ENCODE data around the gene TNK2. TPM values are rescaled to one million over a fixed set of nuclear protein-coding genes. Genes with fewer than 3 reads are reported as not detected.

TNK2 gene
- total RNA-seq, 1 experiment from 2014 or later: 18.2 TPM

DNA sequence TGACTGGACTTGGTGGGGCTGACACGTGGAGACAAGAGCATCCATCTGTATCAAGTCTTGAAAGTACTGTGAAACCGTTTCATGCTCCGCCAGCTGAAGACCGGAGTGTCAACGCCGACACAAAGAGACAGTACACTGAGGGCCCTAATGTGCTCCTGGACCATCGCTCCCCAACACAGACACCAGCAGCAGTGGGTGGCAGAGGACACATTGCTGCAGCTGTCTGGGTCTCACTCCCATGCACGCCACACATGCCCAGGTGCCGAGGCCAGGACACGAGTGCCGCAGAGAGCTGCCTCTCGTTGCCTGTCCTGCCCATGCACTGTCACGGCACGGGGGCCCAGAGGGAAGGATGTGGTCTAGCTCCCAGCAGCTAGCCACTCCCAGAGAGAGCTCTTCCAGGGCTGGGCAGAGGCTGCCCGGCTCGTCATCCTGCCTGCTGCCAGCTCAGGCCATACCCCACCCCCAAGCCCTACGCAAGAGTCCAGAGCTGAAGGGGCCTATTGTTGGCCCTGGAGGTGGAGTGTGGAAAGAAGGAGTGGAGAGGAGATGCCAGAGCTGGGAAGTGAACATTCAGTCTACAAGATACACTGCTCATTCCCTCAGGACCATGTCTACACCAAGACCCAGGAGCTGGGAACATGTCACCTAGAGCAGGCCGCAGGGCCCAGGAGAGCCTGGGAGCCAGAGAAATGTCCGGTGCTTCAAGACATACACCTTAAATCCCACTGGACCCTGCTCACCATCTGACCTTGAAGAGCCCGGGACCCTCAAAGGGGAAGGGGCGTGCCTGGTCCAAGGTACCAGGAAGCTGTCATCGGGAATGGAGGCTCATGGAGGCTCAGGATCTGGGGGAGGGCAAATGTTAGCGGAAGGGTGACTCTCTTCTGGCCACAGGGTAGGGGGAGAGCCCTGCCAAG lies 7.7 kb downstream of the TNK2 start:
- ChIA-PET CTCF (no interaction called here), POLR2A (ENCODE audit: low non-redundant PET) (no interaction called here)
- peaks cover 14% of the 10 kb centered on the region for H3K4me1 ChIP-seq (ENCODE audit: insufficient read depth, low read length, poor library complexity, severe bottlenecking)
- TF ChIP-seq, protein P1, sequence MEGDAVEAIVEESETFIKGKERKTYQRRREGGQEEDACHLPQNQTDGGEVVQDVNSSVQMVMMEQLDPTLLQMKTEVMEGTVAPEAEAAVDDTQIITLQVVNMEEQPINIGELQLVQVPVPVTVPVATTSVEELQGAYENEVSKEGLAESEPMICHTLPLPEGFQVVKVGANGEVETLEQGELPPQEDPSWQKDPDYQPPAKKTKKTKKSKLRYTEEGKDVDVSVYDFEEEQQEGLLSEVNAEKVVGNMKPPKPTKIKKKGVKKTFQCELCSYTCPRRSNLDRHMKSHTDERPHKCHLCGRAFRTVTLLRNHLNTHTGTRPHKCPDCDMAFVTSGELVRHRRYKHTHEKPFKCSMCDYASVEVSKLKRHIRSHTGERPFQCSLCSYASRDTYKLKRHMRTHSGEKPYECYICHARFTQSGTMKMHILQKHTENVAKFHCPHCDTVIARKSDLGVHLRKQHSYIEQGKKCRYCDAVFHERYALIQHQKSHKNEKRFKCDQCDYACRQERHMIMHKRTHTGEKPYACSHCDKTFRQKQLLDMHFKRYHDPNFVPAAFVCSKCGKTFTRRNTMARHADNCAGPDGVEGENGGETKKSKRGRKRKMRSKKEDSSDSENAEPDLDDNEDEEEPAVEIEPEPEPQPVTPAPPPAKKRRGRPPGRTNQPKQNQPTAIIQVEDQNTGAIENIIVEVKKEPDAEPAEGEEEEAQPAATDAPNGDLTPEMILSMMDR (conservative IDR thresholded peaks at IDR 0.05; ENCODE audit: low read depth, low read length): no peak
- no peak for TF ChIP-seq EZH2 (IDR thresholded peaks at IDR 0.05; ENCODE audit: borderline replicate concordance, low read depth, low read length, poor library complexity, severe bottlenecking)
- no TSS peak for BruUV-seq (replicated peaks)
- no peaks in the 10 kb centered on the region for H3K27me3 ChIP-seq (replicated peaks; ENCODE audit: insufficient read depth, low read depth, low read length, poor library complexity)
- H3K4me3 ChIP-seq (ENCODE audit: low read depth, low read length, poor library complexity, severe bottlenecking): no peak overlapping the region
- H3K9me3 ChIP-seq (ENCODE audit: low read depth, low read length, poor library complexity, severe bottlenecking): no peaks in the 10 kb centered on the region
- no peak overlapping the region for H3K27ac ChIP-seq (ENCODE audit: low read depth, low read length, poor library complexity, severe bottlenecking)
- intact Hi-C loops (cut with micrococcal nuclease; ENCODE audit: unreplicated experiment): no loop called here
- no peaks in the 10 kb centered on the region for H3K36me3 ChIP-seq (ENCODE audit: insufficient read depth, low read length, poor library complexity, severe bottlenecking)
- DNase-seq (ENCODE audit: low spot score): no peak

DNA sequence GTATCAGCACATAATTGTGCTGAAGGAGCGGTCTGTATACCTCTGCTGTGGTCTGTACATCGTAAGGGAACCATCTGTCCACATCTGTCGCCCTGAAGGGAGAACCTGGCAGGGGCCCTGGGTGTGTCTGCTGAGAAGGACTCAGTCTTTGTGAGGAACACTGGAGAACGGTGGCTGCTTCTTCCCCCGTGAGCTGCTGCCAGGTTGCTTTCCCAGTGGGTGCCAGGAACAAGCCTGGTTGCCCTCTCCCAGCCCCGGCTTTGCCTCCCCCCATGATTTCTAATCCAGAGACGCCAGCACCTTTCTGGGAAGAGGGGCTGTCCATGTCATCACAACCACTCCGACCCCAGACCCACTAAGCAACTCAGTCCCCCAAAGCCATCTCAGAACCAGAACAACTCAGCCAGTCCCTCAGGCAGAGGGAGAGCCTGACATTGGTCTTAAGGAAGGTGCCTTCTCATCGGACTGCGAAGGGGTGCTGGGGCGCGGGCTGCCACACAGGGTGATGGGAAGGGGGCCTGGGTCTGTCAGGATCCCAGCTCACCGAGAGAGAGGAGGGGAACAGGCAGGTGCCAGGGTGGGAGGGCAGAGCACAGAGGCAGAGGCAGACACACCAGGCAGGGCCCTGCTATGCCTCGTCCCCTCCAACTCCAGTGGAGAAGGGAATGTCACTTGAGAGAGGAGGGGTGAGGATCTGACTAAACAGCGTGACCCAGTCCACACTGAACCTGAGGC lies 8.5 kb downstream of the TNK2 start:
- no peak for DNase-seq (ENCODE audit: low spot score)
- TF ChIP-seq EZH2 (IDR thresholded peaks at IDR 0.05; ENCODE audit: borderline replicate concordance, low read depth, low read length, poor library complexity, severe bottlenecking): no peak
- TF ChIP-seq, protein P1 (conservative IDR thresholded peaks at IDR 0.05; ENCODE audit: low read depth, low read length): no peak
- POLR2A ChIA-PET (ENCODE audit: low non-redundant PET): no interaction called here
- intact Hi-C loops (cut with micrococcal nuclease; ENCODE audit: unreplicated experiment): no loop called here
- CTCF ChIA-PET: no interaction called here
- no TSS peak for BruUV-seq (replicated peaks)
- Histone ChIP-seq H3K36me3 (ENCODE audit: insufficient read depth, low read length, poor library complexity, severe bottlenecking) (no peaks in the 10 kb centered on the region), H3K27ac (ENCODE audit: low read depth, low read length, poor library complexity, severe bottlenecking) (no peak overlapping the region), H3K9me3 (ENCODE audit: low read depth, low read length, poor library complexity, severe bottlenecking) (no peaks in the 10 kb centered on the region), H3K27me3 (replicated peaks; ENCODE audit: insufficient read depth, low read depth, low read length, poor library complexity) (no peaks in the 10 kb centered on the region), H3K4me1 (ENCODE audit: insufficient read depth, low read length, poor library complexity, severe bottlenecking) (peaks cover 17% of the 10 kb centered on the region), H3K4me3 (ENCODE audit: low read depth, low read length, poor library complexity, severe bottlenecking) (no peak overlapping the region)

DNA sequence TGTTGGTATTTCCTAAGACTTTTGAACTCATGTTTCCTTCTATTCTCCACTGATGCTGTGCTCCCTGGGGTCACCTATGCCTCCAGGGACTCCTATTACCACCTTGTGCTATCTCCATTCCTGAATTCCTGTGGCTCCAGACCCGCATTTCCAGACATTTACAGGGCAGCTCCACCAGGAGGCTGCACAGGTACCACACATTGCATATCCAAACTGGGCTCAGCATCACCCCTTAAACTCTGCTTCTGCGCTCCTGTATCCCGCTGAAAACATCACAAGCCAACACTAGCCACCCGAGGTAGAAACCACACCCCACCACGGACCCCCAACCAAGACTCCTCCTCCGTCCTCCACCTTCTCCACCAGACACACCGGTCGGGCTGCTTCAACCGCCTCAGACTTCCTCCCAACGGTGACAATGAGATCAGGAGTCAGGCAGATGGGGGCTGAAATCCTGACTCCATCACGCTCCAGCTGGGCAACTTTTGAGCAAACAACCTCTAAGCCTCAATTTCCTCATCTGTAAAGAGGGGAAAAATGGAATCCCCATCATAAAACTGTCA lies 10.4 kb downstream of the TNK2 start:
- CTCF ChIA-PET: no interaction called here
- no peak for DNase-seq (ENCODE audit: low spot score)
- no TSS peak for BruUV-seq (replicated peaks)
- TF ChIP-seq, protein P1 (conservative IDR thresholded peaks at IDR 0.05; ENCODE audit: low read depth, low read length): no peak
- H3K27ac ChIP-seq (ENCODE audit: low read depth, low read length, poor library complexity, severe bottlenecking): no peak overlapping the region
- intact Hi-C loops (cut with micrococcal nuclease; ENCODE audit: unreplicated experiment): no loop called here
- no peak overlapping the region for H3K4me3 ChIP-seq (ENCODE audit: low read depth, low read length, poor library complexity, severe bottlenecking)
- H3K36me3 ChIP-seq (ENCODE audit: insufficient read depth, low read length, poor library complexity, severe bottlenecking): no peaks in the 10 kb centered on the region
- H3K27me3 ChIP-seq (replicated peaks; ENCODE audit: insufficient read depth, low read depth, low read length, poor library complexity): no peaks in the 10 kb centered on the region
- POLR2A ChIA-PET (ENCODE audit: low non-redundant PET): no interaction called here
- peaks cover 29% of the 10 kb centered on the region for H3K4me1 ChIP-seq (ENCODE audit: insufficient read depth, low read length, poor library complexity, severe bottlenecking)
- H3K9me3 ChIP-seq (ENCODE audit: low read depth, low read length, poor library complexity, severe bottlenecking): no peaks in the 10 kb centered on the region

Measured in A673 (cell line).